Measurements from ENCODE around the gene CDC5L.

Gene CDC5L

DNA sequence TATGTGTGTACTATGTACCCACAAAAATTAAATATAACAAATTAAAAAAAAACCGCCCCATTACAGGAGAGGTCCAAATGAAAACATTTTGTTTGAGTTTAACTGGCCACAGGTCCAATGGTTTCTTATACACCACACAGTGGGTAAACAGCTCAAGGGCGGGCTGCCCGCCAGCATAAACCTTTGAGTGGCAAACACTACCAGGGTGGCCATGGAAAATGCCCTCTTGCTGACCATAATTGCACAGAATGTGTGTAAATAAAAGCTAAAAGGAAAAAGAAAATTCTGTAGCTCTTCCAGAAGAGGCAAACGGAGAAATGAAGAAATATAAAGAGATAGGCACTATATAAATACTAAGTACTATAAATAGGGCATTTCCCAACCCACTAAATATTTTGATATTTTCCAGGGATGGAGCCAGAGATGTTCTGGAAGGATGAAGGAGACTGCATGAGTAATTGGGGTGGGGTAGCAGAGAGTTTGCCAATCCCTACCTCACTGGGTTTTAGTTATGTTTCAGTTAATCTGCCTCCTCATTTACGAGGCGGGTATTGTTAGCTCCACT, 1.1 kb upstream of the CDC5L start:
- no peak for TF ChIP-seq JUND (IDR thresholded peaks at IDR 0.05; ENCODE audit: low read depth)
- in situ Hi-C loops (cut with HindIII; ENCODE audit: low pct_unique_long_range_greater_than_20kb, low sequenced_read_pairs) = no loop called here
- DNase-seq (ENCODE audit: low read depth in 1 of 2, low spot score in 1 of 2) = peak in 1 of 2 experiments; percentile 31

DNA sequence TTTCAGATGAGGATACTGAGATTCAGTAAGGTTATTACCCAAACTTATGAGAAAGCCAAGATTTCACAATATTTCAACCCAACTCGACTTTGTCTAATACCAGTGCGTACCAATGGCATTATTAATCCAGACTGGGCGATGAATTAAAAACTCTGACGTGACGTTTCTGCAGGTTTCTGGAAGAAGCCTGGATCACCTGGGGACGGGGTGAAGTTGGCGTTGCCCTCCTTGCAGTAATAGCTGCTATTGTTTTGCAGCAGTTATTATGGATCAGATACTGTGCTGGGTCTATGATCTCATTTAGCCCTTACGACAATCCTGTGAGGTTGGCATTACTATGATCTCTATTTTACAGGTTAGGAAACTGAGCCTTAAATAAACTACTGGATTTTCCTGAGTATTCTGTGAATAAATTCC, 569 bp upstream of the CDC5L start:
- in situ Hi-C loops (cut with HindIII; ENCODE audit: low pct_unique_long_range_greater_than_20kb, low sequenced_read_pairs) = no loop called here
- DNase-seq (ENCODE audit: low read depth in 1 of 2, low spot score in 1 of 2) = peak in 1 of 2 experiments; percentile 22
- no peak for TF ChIP-seq JUND (IDR thresholded peaks at IDR 0.05; ENCODE audit: low read depth)

DNA sequence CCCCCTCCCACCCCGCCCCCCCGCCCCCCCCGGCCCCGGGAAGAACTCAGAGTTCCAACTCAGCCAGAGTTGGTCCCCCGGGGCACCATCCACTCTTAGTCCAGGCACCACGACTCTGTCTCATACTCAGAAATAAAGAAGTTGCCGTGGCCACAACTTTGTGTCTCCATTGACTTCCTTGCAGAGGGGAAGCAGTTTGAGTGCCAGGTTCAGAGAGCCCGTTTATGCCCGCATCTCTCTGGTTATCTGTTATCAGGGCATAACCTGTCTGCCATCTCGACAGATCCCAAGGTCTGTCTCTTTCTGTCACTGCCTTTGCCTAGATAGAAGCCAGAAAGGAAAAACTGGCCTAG, 605 bp downstream of the CDC5L start:
- TF ChIP-seq JUND (IDR thresholded peaks at IDR 0.05; ENCODE audit: low read depth) = no peak
- in situ Hi-C loops (cut with HindIII; ENCODE audit: low pct_unique_long_range_greater_than_20kb, low sequenced_read_pairs) = no loop called here
- DNase-seq (ENCODE audit: low read depth in 1 of 2, low spot score in 1 of 2) = peak in 1 of 2 experiments; percentile 11

DNA sequence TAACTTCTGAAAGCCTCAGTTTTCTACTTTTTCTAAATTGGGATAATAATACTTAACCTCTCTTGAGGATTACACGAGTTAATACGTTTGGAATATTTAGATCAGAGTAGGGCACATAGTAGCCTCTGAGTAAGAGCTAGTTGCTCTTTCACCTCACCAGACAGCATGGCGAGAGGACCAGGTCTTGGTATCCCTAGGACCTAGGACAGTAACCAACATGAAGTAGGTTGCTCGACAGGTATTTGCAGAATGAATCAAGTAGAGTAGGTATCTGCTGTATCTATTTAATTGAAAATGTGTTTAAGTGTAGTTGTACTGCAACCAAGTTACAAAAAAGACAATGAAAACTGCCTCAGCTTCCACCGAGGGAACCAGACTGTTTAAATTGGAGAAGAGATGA, 1.4 kb downstream of the CDC5L start:
- TF ChIP-seq JUND (IDR thresholded peaks at IDR 0.05; ENCODE audit: low read depth) = no peak
- in situ Hi-C loops (cut with HindIII; ENCODE audit: low pct_unique_long_range_greater_than_20kb, low sequenced_read_pairs) = no loop called here
- DNase-seq (ENCODE audit: low read depth in 1 of 2, low spot score in 1 of 2) = peak in 1 of 2 experiments; percentile 27

DNA sequence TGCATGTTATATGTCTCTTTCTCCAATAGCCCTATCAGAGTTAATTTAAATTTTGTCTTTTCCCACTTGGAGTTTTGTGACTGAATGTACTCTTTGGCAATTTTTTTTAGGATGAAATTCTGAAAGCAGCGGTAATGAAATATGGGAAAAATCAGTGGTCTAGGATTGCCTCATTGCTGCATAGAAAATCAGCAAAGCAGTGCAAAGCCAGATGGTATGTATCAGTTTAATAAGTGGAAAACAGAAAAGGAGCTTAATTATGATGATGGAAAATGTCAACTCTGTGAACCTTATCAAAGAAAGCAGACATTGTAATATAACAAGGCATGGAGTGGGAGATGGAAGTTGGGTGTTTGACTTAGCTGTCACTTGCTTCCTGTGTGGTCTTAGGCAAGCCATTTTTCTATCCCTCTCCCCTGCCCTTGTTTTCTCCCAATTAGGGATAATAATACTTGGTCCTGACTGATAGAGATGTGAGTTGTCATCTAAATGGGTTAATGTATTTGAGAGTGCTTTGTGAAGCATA, 2.7 kb downstream of the CDC5L start:
- in situ Hi-C loops (cut with HindIII; ENCODE audit: low pct_unique_long_range_greater_than_20kb, low sequenced_read_pairs) = no loop called here
- no peak for TF ChIP-seq JUND (IDR thresholded peaks at IDR 0.05; ENCODE audit: low read depth)
- no peak for DNase-seq (ENCODE audit: low read depth in 1 of 2, low spot score in 1 of 2)

DNA sequence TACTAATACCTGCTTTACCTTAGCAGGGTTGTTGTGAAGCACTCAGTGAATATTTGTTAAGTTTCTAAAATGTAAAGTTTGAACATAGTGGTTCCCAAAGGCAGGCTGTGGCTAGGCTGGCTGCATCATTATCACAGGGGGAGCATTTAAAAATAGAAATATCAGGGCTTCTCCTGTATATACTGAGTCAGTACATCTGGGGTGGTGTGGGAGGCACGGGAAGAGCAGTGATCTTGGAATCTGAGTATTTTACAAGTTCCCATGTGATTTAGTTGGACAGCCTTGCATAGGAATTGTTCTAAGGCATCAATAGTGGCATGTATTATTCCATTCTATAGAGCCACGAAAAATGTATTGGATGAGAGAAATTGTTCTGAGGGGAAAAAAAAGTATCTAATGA, 8.0 kb downstream of the CDC5L start:
- in situ Hi-C loops (cut with HindIII; ENCODE audit: low pct_unique_long_range_greater_than_20kb, low sequenced_read_pairs) = no loop called here

DNA sequence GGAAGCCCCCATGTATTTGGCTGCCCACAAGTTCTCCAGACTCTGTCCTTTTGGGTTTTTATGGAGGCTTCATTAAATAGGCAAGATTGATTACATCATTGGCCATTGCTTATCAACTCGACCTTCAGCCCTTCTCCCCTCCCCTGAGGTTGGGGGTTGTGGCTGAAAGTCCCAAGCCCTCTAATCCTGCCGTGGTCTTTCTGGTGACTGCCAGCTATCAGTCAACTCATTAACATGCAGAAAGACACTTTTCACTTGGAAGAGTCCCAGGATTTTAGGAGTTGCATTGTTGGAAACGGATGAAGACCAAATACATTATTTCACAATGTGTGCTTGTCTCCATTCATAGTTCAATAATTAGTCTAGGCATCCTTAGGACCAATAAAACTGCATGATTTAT, 9.5 kb downstream of the CDC5L start:
- TF ChIP-seq JUND (IDR thresholded peaks at IDR 0.05; ENCODE audit: low read depth) = no peak
- in situ Hi-C loops (cut with HindIII; ENCODE audit: low pct_unique_long_range_greater_than_20kb, low sequenced_read_pairs) = no loop called here
- no peak for DNase-seq (ENCODE audit: low read depth in 1 of 2, low spot score in 1 of 2)

More for the DNA sequence above, 8.0 kb downstream of the CDC5L start:
- no peak for DNase-seq (ENCODE audit: low read depth in 1 of 2, low spot score in 1 of 2)
- TF ChIP-seq JUND (IDR thresholded peaks at IDR 0.05; ENCODE audit: low read depth) = no peak

DNA sequence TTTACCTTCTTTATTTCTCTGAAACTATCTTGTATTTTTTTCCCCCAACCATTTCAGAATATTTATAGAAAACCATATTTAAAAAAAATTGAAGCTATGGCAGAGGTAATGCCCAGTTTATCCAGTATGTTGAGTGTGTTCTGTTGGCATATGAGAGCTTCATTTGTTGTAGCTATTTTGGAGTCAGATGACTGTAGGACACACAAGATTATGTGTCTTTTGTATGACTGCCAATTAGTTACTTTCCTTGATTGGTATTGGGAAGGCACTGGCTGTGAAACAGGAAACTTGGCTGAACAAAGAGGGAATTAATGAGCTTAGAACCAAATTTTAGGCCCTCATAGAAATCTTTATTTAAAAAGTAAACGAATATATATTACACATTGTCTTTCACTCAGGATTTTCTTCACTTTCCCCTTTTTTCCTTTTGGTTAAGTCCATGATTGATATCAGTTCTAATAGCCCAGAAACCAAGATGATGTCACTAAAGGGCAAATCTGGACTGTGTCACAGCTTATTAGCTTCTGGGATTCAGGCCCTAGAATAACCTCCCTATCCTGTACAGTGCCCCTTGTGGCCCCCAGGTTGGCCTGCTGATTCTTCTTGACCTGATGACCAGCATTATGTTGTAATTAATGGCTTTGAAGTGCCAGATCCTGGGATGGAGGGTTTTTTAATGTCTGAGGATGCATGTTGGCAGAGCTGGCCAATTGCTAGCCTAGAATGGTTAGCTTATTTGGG, 10.1 kb downstream of the CDC5L start:
- no peak for TF ChIP-seq JUND (IDR thresholded peaks at IDR 0.05; ENCODE audit: low read depth)
- no peak for DNase-seq (ENCODE audit: low read depth in 1 of 2, low spot score in 1 of 2)
- in situ Hi-C loops (cut with HindIII; ENCODE audit: low pct_unique_long_range_greater_than_20kb, low sequenced_read_pairs) = no loop called here

DNA sequence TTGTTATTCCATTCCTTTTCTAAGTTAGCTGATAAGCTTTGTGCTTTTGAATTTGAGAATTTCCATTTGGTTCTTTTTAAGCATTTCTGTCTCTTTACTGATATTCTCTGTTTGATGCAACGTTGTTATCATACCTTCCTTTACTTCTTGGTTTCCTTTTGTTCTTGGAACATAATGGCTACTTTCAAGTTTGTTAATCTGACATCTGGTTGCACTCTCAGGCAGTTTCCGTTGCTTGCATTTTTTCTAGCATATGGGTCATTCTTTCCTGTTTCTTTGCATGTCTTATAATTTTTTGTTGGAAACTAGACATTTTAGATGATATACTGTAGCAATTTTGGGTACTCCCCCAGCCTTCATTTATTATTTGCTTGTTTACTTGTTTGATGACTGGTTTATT, 12.5 kb downstream of the CDC5L start:
- TF ChIP-seq JUND (IDR thresholded peaks at IDR 0.05; ENCODE audit: low read depth) = no peak
- in situ Hi-C loops (cut with HindIII; ENCODE audit: low pct_unique_long_range_greater_than_20kb, low sequenced_read_pairs) = no loop called here
- no peak for DNase-seq (ENCODE audit: low read depth in 1 of 2, low spot score in 1 of 2)

DNA sequence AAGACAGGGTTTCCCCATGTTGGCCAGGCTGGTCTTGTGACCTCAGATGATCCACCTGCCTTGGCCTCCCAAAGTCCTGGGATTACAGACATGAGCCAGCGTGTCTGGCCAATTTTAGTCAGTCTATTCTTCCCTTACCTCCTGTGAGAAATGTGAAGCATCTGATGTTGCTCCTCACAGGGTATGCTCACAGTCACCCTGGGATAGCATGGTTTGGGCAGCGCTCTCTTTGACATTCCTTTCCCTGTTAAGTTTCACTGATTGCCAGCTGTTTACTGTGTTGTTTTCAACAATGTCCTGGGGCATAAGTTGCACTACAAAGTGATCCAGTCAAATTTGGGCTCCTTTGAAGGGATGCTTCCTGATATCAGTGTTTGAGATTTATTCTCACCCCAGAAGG, 13.1 kb downstream of the CDC5L start:
- in situ Hi-C loops (cut with HindIII; ENCODE audit: low pct_unique_long_range_greater_than_20kb, low sequenced_read_pairs) = no loop called here
- no peak for TF ChIP-seq JUND (IDR thresholded peaks at IDR 0.05; ENCODE audit: low read depth)
- DNase-seq (ENCODE audit: low read depth in 1 of 2, low spot score in 1 of 2) = no peak

DNA sequence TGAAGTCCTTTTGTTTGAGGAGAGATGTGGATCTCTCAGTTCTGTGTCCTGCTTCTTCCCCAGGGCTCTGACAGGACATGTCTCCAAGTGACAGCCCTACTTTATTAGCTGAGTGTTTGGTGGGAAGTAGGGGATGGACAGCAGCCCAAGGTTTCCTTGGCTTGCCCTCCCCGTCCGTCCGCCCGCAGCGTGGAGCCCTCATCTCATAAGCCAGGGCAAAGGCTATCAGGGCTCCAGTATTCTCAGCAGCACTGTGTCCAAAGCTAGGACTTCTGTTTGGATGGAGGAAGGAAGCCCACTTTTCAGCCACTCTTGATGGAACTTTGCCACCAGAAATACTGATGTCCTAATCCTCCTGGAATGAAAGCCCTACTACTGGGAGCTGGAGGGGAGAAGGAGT, 13.6 kb downstream of the CDC5L start:
- no peak for TF ChIP-seq JUND (IDR thresholded peaks at IDR 0.05; ENCODE audit: low read depth)
- in situ Hi-C loops (cut with HindIII; ENCODE audit: low pct_unique_long_range_greater_than_20kb, low sequenced_read_pairs) = no loop called here
- DNase-seq (ENCODE audit: low read depth in 1 of 2, low spot score in 1 of 2) = no peak

DNA sequence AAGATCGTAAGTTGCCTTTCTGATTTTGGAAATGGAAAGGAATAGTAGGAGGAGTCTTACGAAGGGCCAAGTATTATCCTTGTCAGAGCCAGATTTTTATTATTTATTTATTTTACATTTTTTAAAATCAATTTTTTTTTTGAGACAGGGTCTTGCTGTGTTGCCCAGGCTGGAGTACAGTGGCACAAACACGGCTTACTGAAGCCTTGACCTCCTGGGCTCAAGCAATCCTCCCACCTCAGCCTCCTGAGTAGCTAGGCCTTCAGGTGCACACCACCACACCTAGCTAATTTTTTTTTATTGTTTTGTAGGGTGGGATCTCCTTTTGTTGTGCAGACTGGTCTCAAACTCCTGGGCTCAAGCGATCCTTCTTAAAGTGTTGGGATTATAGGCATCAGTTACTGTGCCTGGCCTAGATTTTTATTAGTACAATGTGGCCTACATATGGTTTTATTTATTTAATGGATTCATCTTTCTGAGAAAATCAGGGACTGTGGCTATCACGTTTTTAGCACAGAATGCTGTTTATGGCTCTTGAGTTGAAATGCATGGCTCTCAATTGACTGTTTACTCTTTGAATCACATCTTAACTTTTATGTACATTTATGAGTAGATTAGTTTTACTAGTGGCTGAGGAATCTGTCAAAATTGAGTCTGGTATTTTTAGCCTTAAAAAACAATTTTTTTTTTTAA, 16.7 kb downstream of the CDC5L start:
- no peak for TF ChIP-seq JUND (IDR thresholded peaks at IDR 0.05; ENCODE audit: low read depth)
- no peak for DNase-seq (ENCODE audit: low read depth in 1 of 2, low spot score in 1 of 2)

DNA sequence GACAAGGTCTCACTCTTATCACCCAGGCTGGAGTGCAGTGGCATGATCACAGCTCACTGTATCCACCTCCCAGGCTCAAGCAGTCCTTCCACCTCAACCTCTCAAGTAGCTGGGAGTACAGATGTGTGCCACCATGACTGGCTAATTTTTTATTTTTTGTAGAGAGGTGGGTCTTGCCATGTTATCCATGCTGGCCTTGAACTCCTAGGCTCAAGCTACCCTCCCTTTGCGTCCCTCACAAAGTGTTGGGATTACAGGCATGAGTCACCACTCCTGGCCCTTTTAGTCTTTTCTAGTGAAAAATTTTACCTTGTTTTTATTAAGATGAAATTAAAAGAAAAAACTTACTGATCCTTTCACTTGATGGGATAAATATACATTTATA, 17.2 kb downstream of the CDC5L start:
- in situ Hi-C loops (cut with HindIII; ENCODE audit: low pct_unique_long_range_greater_than_20kb, low sequenced_read_pairs) = no loop called here
- TF ChIP-seq JUND (IDR thresholded peaks at IDR 0.05; ENCODE audit: low read depth) = no peak
- DNase-seq (ENCODE audit: low read depth in 1 of 2, low spot score in 1 of 2) = no peak

More for the DNA sequence above, 16.7 kb downstream of the CDC5L start:
- in situ Hi-C loops (cut with HindIII; ENCODE audit: low pct_unique_long_range_greater_than_20kb, low sequenced_read_pairs) = no loop called here
